Smooth muscle cell of the brain vasculature (primary cell): ENCODE data around the gene GRID1.

Source experiments
- DNase-seq: peaks from one replicate; pipeline ENCODE4 v3.0.0-alpha.2; 2012; ENCODE audit warnings: low read depth, low spot score

The GRID1 gene

GRCh38 chr10:86370006-86370585 lies 3.5 kb upstream of the GRID1 start:
- no peak for DNase-seq

GRCh38 chr10:86368987-86369386 lies 2.4 kb upstream of the GRID1 start:
- no peak for DNase-seq

DNA sequence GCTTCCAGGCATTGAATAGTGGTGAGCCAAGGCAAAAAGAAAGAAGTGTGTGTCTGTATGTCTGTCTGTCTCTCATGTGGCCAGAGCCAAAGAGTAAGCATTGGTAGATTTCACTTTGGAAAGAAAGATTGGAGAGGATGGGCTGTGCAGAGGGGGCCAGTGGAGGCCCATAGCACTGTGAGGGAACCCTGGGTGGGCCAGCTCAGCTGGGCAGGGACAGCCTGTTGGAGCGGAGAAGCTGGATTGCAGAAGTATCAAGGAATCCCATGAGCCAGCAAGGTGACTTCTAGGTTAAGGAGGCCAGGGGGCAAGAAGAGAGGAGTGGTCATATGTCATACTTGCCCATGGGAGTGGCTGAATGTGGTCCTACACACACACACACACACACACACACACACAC lies 1.5 kb upstream of the GRID1 start:
- no peak for DNase-seq

DNA sequence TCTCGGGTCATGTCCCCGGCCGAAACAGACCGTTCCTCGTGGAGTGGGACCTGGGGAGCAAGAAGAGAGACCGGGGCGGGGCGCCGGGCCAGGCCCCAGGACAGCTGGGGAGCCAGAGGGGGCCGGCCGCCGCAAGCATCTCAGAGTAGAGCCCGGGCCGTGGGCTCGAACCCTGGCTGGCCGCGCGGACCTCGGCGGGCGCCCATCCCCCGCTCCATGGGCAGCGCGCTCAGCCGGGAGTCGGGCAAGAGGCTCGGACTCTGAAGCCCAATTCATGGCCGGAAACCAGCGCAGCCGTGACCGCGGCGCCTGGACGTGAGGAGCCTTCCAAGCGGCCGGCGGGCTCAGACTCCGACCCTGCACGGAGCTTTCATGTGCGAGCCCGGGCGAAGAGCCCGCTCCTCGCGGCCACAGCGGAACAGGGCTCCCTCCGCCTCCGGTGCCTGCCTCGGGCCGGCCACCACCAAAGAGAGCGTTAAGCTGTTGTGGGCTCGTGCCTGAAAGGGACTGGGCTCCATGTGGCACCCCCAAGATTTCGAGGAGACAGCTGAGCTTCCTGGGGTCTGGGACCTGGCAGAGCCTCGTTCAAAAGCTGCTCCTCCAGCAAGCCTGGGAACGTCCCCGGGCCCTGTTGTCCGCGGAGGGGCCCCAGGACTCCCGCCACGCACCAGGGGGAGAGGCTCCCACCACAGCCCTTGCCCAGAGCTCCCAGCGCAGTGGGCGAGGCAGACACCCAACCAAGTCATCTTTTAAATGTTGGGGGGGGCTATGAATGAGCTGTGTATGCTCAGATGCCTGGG lies 757 bp upstream of the GRID1 start:
- no peak for DNase-seq

DNA sequence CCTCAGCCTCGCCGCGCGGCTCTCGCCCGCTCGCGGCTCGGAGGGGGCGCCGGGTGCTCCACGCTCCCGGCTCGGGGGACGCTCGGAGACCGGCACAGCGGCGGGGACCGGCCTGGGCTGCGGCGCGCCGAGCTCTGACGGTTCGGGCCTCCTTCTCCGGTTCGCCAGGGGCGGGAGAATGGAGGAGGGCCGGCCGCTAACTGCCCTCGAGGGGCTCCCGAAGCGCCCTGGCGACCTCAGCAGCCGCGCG lies 232 bp upstream of the GRID1 start:
- no peak for DNase-seq

DNA sequence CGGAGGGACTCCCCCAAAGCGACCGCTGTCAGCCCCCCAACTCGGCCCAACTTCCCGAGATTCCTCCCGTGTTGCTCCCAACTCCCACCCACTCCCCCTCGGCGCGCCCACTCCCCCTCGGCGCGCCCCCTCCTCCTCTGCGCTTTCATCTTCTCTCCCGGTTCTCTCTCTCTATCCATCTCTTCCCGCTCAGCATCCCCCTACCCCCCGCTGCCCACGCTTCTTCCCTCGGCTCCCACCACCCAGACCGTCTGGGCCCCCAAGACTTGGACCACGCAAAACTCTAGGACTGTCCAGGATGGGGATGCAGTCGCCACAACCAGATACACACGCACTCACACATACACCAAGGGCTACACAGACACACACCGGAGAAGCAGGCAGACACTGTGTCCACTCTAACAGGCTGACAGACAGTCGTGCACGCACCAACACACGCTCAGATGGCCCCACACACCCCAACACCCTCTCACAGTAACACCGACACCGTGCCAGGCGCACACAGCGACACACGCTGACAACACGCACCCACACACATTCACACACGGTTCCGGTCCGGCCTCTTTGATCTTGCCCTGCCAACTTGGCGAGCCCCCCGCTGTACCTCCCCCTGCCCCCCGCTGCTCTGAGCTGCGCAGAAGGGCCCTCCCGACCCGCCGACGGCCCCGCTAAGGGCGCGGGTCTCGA lies 1.1 kb downstream of the GRID1 start:
- DNase-seq: no peak

GRCh38 chr10:86364491-86365345 lies 1.9 kb downstream of the GRID1 start:
- DNase-seq: no peak

- no peak for DNase-seq
Measured at GRCh38 chr10:86363833-86364490, 2.6 kb downstream of the GRID1 start.

GRCh38 chr10:86363184-86363832 lies 3.3 kb downstream of the GRID1 start:
- DNase-seq: no peak

DNA sequence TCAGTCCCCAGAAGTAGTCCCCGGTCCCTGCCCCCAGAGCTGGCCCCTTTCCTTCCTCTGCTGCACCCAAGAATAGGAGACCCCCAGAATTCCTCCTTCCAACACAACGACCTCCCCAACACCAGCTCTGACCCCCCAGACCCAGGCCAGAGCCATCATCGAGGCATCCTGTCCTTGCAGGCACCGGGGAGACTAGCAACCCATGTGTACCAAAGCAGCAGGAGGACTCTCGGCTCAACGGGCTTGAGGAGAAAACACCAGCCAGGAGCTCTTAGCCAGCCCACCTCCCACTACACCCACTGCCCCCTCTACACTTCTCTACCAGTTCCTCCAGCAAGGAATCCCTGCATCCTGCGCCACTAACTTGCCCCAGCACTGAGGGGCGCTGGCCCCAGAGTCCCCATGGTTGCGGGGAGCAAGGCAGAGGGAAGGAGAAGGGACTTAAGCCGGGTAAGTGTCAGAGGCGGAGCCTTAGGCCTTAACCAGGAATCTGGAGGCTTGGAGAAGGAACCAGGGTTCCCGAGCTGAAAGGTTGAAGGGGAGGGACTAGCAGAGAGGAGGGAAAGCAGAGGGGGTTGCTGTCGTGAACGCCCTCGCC lies 3.9 kb downstream of the GRID1 start:
- DNase-seq: no peak

DNA sequence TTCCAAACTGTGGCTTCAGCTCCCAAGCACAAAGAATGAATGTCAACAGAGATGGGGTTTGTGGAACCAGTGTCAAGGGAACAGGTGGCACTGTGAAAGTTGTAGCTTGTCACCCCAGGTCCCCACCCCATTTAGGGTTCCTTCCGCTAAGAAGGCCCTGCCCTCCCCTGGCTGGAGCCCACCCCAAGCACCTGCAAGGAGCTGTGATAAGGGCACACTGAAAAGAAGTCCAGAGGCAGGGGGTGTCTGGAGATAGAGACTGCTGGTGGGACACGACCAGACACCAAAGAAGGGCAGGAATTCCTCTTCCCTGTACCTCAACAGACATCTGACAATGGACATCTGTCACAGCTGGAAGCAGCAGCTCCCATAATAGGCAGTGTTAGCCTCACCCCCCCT lies 4.5 kb downstream of the GRID1 start:
- DNase-seq: no peak

- DNase-seq: no peak
Measured at GRCh38 chr10:86361156-86362128, 5.2 kb downstream of the GRID1 start.

- DNase-seq: no peak
Measured at GRCh38 chr10:86360657-86361056, 5.9 kb downstream of the GRID1 start.

DNA sequence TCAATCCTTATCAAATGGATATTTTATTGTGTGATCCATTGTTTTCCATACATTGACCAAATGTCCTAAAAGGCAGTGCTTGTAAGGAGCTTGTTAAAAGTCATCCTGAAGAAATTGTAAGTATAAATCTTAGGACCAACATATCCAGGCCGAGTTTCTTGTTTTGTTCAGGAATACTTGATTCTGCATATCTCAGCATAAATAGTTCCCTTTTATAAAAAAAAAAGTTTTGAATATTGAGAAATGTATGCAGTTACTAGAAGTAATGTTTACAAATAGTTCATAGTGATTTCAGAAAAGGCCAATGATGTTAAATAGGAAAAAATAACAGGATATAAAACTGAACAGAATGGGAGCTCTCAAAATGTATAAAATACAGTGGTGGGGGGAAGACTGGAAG lies 6.6 kb downstream of the GRID1 start:
- DNase-seq: no peak

GRCh38 chr10:86359111-86359510 lies 7.5 kb downstream of the GRID1 start:
- DNase-seq: no peak

- DNase-seq: no peak
Measured at GRCh38 chr10:86357676-86358075, 8.9 kb downstream of the GRID1 start.

DNA sequence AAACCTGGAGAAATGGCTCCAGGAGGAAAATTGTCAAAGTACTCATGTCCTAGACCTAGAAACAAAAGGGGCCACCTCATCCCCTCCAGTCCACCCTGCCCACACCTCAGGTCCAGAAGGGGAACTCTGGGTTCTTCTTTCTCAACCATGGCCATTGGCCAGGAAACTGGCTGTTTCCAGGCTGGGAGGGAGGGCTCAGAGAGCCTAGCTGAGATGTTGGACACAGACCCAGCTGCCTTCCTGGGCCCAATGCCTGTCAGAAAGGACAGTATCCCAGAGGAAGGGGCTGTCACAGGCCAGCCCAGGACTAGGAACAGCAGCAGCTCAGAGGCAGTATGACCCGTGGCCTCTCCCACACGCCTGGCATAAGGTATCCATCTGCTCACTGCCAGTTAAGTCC lies 9.6 kb downstream of the GRID1 start:
- no peak for DNase-seq

GRCh38 chr10:86356296-86356695 lies 10.3 kb downstream of the GRID1 start:
- no peak for DNase-seq

- no peak for DNase-seq
Measured at GRCh38 chr10:86355571-86356038, 11.0 kb downstream of the GRID1 start.
